HepG2 (cell line): ENCODE data around the gene CACNA1H. TPM values are rescaled to one million over a fixed set of nuclear protein-coding genes. Genes with fewer than 3 reads are reported as not detected.
A peak's percentile ranks its signal among the peaks of the same experiment; 100 is the strongest.

ENCODE experiments used
- ATF3 ChIP-seq: sonication (generic); formaldehyde crosslinking; IDR thresholded peaks from 2 replicates; pipeline ENCODE4 v1.4.0; 2020; ENCODE audit warnings: missing genetic modification reagents
- CBX1 ChIP-seq: IDR thresholded peaks from one replicate; pipeline ENCODE4 v1.6.1; 2016; ENCODE audit warnings: antibody characterized with exemption, low read depth
- FOXJ3 ChIP-seq: sonication (generic); formaldehyde crosslinking; IDR thresholded peaks from 2 replicates; pipeline ENCODE4 v1.4.0; 2020; ENCODE audit warnings: missing genetic modification reagents, mild to moderate bottlenecking, borderline replicate concordance
- FOXM1 ChIP-seq: sonication (generic); formaldehyde crosslinking; IDR thresholded peaks from 2 replicates; pipeline ENCODE4 v1.5.0; 2020; ENCODE audit warnings: missing genetic modification reagents
- GABPB1 ChIP-seq: IDR thresholded peaks from 2 replicates; pipeline ENCODE4 v1.6.1; 2016; ENCODE audit warnings: mild to moderate bottlenecking, missing genetic modification reagents, moderate library complexity, missing compliant biosample characterization
- HOXA9 ChIP-seq: sonication (generic); formaldehyde crosslinking; IDR thresholded peaks from 2 replicates; pipeline ENCODE4 v1.8.1; 2022; ENCODE audit warnings: missing genetic modification reagents, mild to moderate bottlenecking, moderate library complexity, borderline replicate concordance
- KLF15 ChIP-seq: sonication (generic); formaldehyde crosslinking; IDR thresholded peaks from 2 replicates; pipeline ENCODE4 v1.8.1; 2023; ENCODE audit warnings: borderline replicate concordance, mild to moderate bottlenecking, inconsistent platforms, missing genetic modification reagents, mixed read lengths
- MIXL1 ChIP-seq: IDR thresholded peaks from 2 replicates; pipeline ENCODE4 v1.6.1; 2016
- MLXIP ChIP-seq: sonication (generic); formaldehyde crosslinking; IDR thresholded peaks from 2 replicates; pipeline ENCODE4 v1.9.0; 2021; ENCODE audit warnings: missing genetic modification reagents, borderline replicate concordance
- MTERF4 ChIP-seq: sonication (generic); formaldehyde crosslinking; IDR thresholded peaks from 2 replicates; pipeline ENCODE4 v1.8.0; 2023; ENCODE audit warnings: mild to moderate bottlenecking, missing genetic modification reagents
- NCOA2 ChIP-seq: sonication (generic); formaldehyde crosslinking; IDR thresholded peaks from 2 replicates; pipeline ENCODE4 v1.8.0; 2022; ENCODE audit warnings: inconsistent platforms
- NCOR1 ChIP-seq: fragments of 200-600 bp; sonication (generic); IDR thresholded peaks from 2 replicates; pipeline ENCODE4 v1.7.0; 2017; ENCODE audit warnings: antibody characterized with exemption, low read length, borderline replicate concordance
- NR2C2 ChIP-seq: sonication (generic); formaldehyde crosslinking; IDR thresholded peaks from 2 replicates; pipeline ENCODE4 v1.4.0; 2020; ENCODE audit warnings: missing genetic modification reagents, mild to moderate bottlenecking, moderate library complexity, borderline replicate concordance
- PAWR ChIP-seq: sonication (generic); formaldehyde crosslinking; IDR thresholded peaks from 2 replicates; pipeline ENCODE4 v1.4.0; 2020; ENCODE audit warnings: missing genetic modification reagents, mild to moderate bottlenecking, borderline replicate concordance
- REXO4 ChIP-seq: sonication (generic); formaldehyde crosslinking; IDR thresholded peaks from 2 replicates; pipeline ENCODE4 v1.8.0; 2022; ENCODE audit warnings: missing genetic modification reagents, mild to moderate bottlenecking, borderline replicate concordance
- RXRA ChIP-seq: sonication (generic); formaldehyde crosslinking; IDR thresholded peaks from 2 replicates; pipeline ENCODE4 v1.5.1; 2020; ENCODE audit warnings: missing genetic modification reagents
- SP140L ChIP-seq: sonication (generic); formaldehyde crosslinking; IDR thresholded peaks from 2 replicates; pipeline ENCODE4 v1.4.0; 2020; ENCODE audit warnings: missing genetic modification reagents, borderline replicate concordance
- SRY ChIP-seq: sonication (generic); formaldehyde crosslinking; IDR thresholded peaks from 2 replicates; pipeline ENCODE4 v1.8.0; 2022; ENCODE audit warnings: mild to moderate bottlenecking, missing genetic modification reagents
- U2AF1 ChIP-seq: fragments of 200-400 bp; formaldehyde crosslinking; optimal IDR thresholded peaks from 2 replicates; pipeline ENCODE3; 2017; ENCODE audit warnings: mild to moderate bottlenecking, low read depth, low read length
- ZNF20 ChIP-seq: sonication (generic); formaldehyde crosslinking; IDR thresholded peaks from 2 replicates; pipeline ENCODE4 v1.4.0; 2020; ENCODE audit warnings: mild to moderate bottlenecking, moderate library complexity, missing genetic modification reagents
- ZNF224 ChIP-seq: sonication (generic); formaldehyde crosslinking; IDR thresholded peaks from 2 replicates; pipeline ENCODE4 v1.5.0; 2020; ENCODE audit warnings: mild to moderate bottlenecking, missing genetic modification reagents
- ZNF496 ChIP-seq: sonication (generic); formaldehyde crosslinking; IDR thresholded peaks from 2 replicates; pipeline ENCODE4 v1.8.1; 2023; ENCODE audit warnings: mild to moderate bottlenecking, moderate library complexity, missing genetic modification reagents; ENCODE audit not compliant: insufficient replicate concordance
- ZSCAN20 ChIP-seq: sonication (generic); formaldehyde crosslinking; IDR thresholded peaks from 2 replicates; pipeline ENCODE4 v1.4.0; 2020; ENCODE audit warnings: missing genetic modification reagents, mild to moderate bottlenecking, borderline replicate concordance
- ZSCAN31 ChIP-seq: sonication (generic); formaldehyde crosslinking; IDR thresholded peaks from 2 replicates; pipeline ENCODE4 v1.5.0; 2020; ENCODE audit warnings: low read depth, mild to moderate bottlenecking, missing genetic modification reagents
- polyA plus RNA-seq, 8 experiments: library from polyadenylated mRNA; depleted of rRNA in 3 of 8; stranded (reverse) in 7 of 8; unstranded in 1 of 8; fragments of >200 nt; fragmentation: Illumina TruSeq in 4 of 8; extraction: Trizol in 4 of 8; gene quantifications; 2 replicates each; pipeline versions ENCODE4 v1.2.1 to v1.2.3, GENCODE V29; 2011 to 2016; ENCODE audit warnings: low read depth in 4 of 8, missing spikeins in 1 of 8, mixed read lengths in 1 of 8; ENCODE audit not compliant: insufficient read depth in 1 of 8
- total RNA-seq, 5 experiments: library from RNA; depleted of rRNA; stranded (reverse); fragments of >200 nt; fragmentation: Illumina TruSeq; extraction: Trizol; gene quantifications; 2 replicates each; pipeline ENCODE4 v1.2.3, GENCODE V29; 2016; ENCODE audit warnings: low read depth in 1 of 5
- TF ChIP-seq, protein P1 (sequence below): sonication (generic); formaldehyde crosslinking; IDR thresholded peaks from 2 replicates; pipeline ENCODE4 v1.5.0; 2020; ENCODE audit warnings: mild to moderate bottlenecking, missing genetic modification reagents
- TF ChIP-seq, protein P2 (sequence below): sonication (generic); formaldehyde crosslinking; IDR thresholded peaks from 2 replicates; pipeline ENCODE4 v1.9.0; 2021; ENCODE audit warnings: missing genetic modification reagents, mild to moderate bottlenecking, borderline replicate concordance

CACNA1H gene
- total and polyA plus RNA-seq, 2 of the 13 experiments (the other 11 are each of a cell fraction or from before 2014, with no cell fraction given): 0.40 to 1.8 TPM

DNA sequence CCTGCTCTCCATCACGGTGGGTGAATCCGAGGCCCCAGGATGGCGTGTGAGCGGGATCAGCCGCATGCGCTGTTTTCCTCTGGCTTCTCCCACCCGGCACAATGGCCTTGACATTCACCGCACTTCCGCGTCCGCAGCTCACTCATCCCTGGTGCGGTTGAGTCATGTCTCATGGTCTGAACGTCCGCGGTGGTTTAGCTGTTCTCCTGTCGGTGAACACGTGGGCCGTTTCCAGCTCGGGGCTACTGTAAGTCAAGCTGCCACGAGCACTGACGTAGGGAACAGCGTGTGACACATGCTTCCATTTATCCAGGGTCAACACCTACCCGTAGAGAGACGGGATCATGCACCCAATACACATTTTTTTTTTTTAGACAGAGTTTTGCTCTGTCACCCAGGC, 15.3 kb upstream of the CACNA1H start (continued):
- TF ChIP-seq PAWR (CRISPR knock-in tag): no peak
- no peak for TF ChIP-seq ZNF496 (CRISPR knock-in tag)
- no peak for TF ChIP-seq FOXJ3
- no peak for TF ChIP-seq ZSCAN31 (CRISPR knock-in tag)
- no peak for TF ChIP-seq MLXIP (CRISPR knock-in tag)
- TF ChIP-seq CBX1: no peak
- 0 out of 2 replicates have a peak, but pooled peaks have one; percentile 36 for TF ChIP-seq ATF3 (CRISPR knock-in tag)
- TF ChIP-seq ZSCAN20 (CRISPR knock-in tag): no peak
- no peak for TF ChIP-seq MIXL1 (CRISPR knock-in tag)
- no peak for TF ChIP-seq FOXM1
- TF ChIP-seq, protein P1, sequence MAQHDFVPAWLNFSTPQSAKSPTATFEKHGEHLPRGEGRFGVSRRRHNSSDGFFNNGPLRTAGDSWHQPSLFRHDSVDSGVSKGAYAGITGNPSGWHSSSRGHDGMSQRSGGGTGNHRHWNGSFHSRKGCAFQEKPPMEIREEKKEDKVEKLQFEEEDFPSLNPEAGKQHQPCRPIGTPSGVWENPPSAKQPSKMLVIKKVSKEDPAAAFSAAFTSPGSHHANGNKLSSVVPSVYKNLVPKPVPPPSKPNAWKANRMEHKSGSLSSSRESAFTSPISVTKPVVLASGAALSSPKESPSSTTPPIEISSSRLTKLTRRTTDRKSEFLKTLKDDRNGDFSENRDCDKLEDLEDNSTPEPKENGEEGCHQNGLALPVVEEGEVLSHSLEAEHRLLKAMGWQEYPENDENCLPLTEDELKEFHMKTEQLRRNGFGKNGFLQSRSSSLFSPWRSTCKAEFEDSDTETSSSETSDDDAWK (CRISPR knock-in tag): no peak
- TF ChIP-seq, protein P2, sequence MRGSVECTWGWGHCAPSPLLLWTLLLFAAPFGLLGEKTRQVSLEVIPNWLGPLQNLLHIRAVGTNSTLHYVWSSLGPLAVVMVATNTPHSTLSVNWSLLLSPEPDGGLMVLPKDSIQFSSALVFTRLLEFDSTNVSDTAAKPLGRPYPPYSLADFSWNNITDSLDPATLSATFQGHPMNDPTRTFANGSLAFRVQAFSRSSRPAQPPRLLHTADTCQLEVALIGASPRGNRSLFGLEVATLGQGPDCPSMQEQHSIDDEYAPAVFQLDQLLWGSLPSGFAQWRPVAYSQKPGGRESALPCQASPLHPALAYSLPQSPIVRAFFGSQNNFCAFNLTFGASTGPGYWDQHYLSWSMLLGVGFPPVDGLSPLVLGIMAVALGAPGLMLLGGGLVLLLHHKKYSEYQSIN (CRISPR knock-in tag): no peak
- no peak; the same call in 1 of the 2 replicates for TF ChIP-seq NCOA2
- no peak for TF ChIP-seq NCOR1
- no peak for TF ChIP-seq MTERF4 (CRISPR knock-in tag)
- no peak for TF ChIP-seq REXO4 (CRISPR knock-in tag)
- peak; percentile 66 for TF ChIP-seq GABPB1 (CRISPR knock-in tag)
- peak; percentile 58; the same call in 1 of the 2 replicates for TF ChIP-seq RXRA (CRISPR knock-in tag)
- no peak for TF ChIP-seq ZNF224 (CRISPR knock-in tag)
- no peak for TF ChIP-seq SRY (CRISPR knock-in tag)
- TF ChIP-seq KLF15 (CRISPR knock-in tag): no peak
- TF ChIP-seq NR2C2 (CRISPR knock-in tag): no peak
- no peak for TF ChIP-seq ZNF20 (CRISPR knock-in tag)
- TF ChIP-seq U2AF1: no peak
- no peak for TF ChIP-seq SP140L (CRISPR knock-in tag)
- no peak for TF ChIP-seq HOXA9
